ENCODE measurements around the gene CACNA1G. TPM values are rescaled to one million over a fixed set of nuclear protein-coding genes. Genes with fewer than 3 reads are reported as not detected.
A peak's percentile ranks its signal among the peaks of the same experiment; 100 is the strongest.

The CACNA1G gene
- total RNA-seq, 1 experiment from 2014 or later = not detected

DNA sequence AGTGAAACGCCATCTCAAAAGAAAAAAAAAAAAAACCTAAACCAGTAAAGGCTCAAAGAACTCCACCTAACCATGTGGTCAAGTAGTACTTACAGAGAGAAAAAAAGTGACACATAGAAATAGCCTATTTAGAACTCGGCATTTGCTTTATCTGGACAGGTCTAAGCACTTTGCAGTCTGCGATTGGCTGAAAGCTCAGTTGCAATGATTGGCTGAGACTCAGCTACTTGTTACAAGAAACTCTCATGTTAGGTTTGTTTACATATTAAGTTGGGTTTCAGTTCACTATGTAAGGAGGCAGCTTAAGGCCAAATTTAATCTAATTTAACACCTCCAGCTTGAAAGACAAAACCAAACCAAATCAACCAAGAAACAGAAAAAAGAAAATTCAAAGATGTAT lies 93.2 kb downstream of the CACNA1G start:
- H3K36me3 ChIP-seq = no peaks in the 10 kb centered on the region
- no peaks in the 10 kb centered on the region for H3K27me3 ChIP-seq
- H3K4me3 ChIP-seq = no peak overlapping the region
- no peak for DNase-seq
- H3K9me3 ChIP-seq = peaks cover 8% of the 10 kb centered on the region

DNA sequence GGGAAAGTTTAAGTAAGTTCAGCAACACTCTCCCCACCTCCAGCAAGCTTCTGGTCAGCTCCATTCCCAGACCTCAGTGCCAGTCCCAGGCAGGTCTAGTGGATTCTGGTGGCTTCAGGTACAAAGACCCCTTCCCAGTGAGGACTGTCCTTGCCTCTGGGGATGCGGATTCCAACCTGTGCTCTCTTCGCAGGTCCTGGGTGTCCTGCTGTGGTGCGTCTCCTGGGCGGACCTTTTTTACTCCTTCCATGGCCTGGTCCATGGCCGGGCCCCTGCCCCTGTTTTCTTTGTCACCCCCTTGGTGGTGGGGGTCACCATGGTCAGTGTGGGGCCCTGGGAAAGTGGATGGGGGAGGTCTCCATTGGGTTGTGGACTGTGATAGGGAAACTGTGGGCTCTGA lies 96.0 kb downstream of the CACNA1G start:
- H3K36me3 ChIP-seq = no peaks in the 10 kb centered on the region
- no peak for DNase-seq
- H3K9me3 ChIP-seq = peaks cover 4% of the 10 kb centered on the region; the same call in 1 of the 2 replicates
- H3K27me3 ChIP-seq = no peaks in the 10 kb centered on the region
- H3K4me3 ChIP-seq = no peak overlapping the region

DNA sequence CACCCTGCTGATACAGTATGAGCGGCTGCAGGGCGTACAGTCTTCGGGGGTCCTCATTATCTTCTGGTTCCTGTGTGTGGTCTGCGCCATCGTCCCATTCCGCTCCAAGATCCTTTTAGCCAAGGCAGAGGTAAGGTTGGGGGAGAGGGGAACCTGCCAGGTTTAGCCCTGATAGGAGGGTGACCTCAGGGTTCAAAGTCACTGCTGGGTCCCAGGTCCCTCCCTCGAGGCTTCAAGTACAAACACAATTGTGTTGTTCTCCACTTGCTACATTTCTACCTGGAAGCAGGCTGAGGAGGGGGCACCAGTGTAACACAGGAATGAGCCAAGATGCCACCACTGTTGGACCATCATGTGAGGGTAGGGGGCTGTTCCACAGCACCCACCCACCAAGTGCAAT lies 96.5 kb downstream of the CACNA1G start:
- H3K36me3 ChIP-seq = no peaks in the 10 kb centered on the region
- H3K4me3 ChIP-seq = no peak overlapping the region
- H3K9me3 ChIP-seq = peaks cover 4% of the 10 kb centered on the region; the same call in 1 of the 2 replicates
- DNase-seq = no peak
- H3K27me3 ChIP-seq = no peaks in the 10 kb centered on the region

DNA sequence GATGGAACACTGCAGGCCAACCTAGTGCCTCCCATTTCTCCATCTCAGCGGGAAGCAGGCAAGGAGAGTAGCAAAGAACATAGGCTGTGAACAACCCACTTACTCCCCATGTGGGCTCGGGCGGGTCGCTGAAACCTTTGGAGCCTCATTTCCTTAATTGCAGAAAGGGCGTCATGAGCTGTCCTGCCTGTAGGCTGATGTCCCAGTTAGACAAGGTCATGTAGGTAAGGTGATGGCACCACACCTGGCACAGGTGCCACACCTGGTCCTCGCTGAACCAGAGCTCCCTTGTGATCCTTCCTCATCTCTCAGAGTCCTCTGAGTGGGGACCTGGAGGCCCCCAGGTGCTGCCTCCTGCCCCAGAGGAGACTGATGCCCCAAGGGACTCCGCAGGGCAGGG lies 97.1 kb downstream of the CACNA1G start:
- Histone ChIP-seq H3K9me3 (peaks cover 4% of the 10 kb centered on the region; the same call in 1 of the 2 replicates), H3K27me3 (no peaks in the 10 kb centered on the region), H3K36me3 (no peaks in the 10 kb centered on the region), H3K4me3 (no peak overlapping the region)
- no peak for DNase-seq

DNA sequence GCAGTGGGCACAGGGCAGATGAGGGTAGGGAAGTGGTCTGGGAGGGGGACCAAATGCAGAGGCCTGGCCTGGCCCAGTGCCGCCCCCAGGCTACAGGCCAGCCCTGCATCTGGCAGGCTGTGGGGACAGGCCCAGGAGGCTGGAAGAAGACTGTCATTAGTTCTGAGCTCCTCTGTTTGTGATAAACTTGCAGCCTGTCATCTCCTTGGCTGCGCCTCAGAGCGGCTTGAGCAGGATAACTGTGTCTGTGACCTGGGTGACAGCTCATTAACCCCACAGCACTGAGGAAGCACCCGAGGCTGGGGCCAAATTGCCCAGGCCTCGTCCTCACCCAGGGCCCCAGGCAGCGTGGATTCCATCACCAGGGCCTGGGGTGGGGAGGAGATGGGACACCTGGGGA lies 98.1 kb downstream of the CACNA1G start:
- Histone ChIP-seq H3K9me3 (no peaks in the 10 kb centered on the region), H3K27me3 (no peaks in the 10 kb centered on the region), H3K4me3 (no peak overlapping the region), H3K36me3 (no peaks in the 10 kb centered on the region)
- DNase-seq = no peak

DNA sequence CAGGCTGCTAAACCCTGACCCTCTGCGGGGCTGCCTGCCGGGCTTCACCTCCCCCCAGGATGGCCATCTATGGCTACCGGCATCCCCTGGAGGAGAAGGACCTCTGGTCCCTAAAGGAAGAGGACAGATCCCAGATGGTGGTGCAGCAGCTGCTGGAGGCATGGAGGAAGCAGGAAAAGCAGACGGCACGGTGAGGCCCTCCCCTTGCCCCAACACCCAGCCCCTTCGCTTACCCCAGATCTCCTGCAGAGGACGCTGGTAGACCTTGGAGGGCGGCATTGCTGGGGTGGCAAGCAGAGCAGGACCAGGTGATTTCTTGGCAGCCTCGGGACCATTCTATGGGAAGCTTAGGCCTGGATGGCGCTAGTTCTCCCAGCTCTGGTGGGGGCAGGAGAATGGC lies 98.7 kb downstream of the CACNA1G start:
- H3K36me3 ChIP-seq = no peaks in the 10 kb centered on the region
- no peak for DNase-seq
- H3K9me3 ChIP-seq = no peaks in the 10 kb centered on the region
- no peaks in the 10 kb centered on the region for H3K27me3 ChIP-seq
- H3K4me3 ChIP-seq = no peak overlapping the region

DNA sequence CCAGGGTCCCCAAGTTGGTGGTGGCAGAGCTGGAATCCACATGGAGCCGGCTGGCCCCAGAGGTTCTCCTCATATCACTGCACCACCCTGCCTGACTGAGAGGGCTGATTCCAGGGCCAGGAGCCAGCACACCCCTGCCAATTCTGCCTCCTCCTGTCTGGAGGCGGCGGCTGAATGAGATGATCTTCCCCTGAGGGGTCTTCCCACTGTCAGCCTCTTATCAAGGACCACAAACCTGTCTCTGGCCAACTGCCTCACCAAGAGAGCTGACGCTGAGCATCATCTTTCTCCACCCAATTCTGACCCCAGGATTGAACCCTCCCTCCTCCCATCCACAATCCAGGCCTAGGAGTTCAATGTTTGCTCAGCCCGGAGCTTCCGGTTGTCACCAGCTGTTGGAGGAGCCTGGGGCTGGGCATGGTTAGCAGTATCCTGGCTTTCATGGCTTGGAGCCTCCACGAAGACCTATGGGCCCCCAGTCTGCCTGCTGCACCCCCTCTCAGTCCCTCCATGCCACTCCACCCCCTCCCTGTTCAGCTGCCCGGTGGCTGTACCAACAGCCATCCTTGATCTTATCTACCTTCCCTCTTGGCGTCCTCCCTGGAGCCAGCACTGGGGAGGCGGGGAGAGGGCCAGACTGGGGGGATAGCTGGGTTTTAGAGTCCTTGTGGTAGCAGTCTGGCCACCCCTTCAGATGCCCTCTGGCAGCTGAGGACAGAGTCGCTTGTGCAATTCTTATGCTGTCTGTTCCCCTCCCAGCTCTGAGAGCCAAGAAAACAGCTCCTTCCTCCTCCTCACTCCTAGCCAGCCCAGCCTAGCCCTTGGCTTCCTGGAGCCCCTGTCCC lies 99.7 kb downstream of the CACNA1G start:
- Histone ChIP-seq H3K36me3 (no peaks in the 10 kb centered on the region), H3K4me3 (no peak overlapping the region), H3K27me3 (no peaks in the 10 kb centered on the region), H3K9me3 (no peaks in the 10 kb centered on the region)
- peak; percentile 70 for DNase-seq

GRCh38 chr17:50660887-50661345 lies 100.4 kb downstream of the CACNA1G start:
- no peak overlapping the region for H3K4me3 ChIP-seq
- H3K27me3 ChIP-seq = no peaks in the 10 kb centered on the region
- DNase-seq = no peak
- H3K36me3 ChIP-seq = no peaks in the 10 kb centered on the region
- H3K9me3 ChIP-seq = no peaks in the 10 kb centered on the region

- Histone ChIP-seq H3K9me3 (no peaks in the 10 kb centered on the region), H3K27me3 (no peaks in the 10 kb centered on the region), H3K4me3 (no peak overlapping the region), H3K36me3 (no peaks in the 10 kb centered on the region)
- DNase-seq = no peak
Measured at GRCh38 chr17:50661348-50661747, 100.8 kb downstream of the CACNA1G start.

GRCh38 chr17:50661795-50662391 lies 101.4 kb downstream of the CACNA1G start:
- Histone ChIP-seq H3K36me3 (no peaks in the 10 kb centered on the region), H3K27me3 (no peaks in the 10 kb centered on the region), H3K4me3 (no peak overlapping the region), H3K9me3 (no peaks in the 10 kb centered on the region)
- DNase-seq = peak; percentile 97

DNA sequence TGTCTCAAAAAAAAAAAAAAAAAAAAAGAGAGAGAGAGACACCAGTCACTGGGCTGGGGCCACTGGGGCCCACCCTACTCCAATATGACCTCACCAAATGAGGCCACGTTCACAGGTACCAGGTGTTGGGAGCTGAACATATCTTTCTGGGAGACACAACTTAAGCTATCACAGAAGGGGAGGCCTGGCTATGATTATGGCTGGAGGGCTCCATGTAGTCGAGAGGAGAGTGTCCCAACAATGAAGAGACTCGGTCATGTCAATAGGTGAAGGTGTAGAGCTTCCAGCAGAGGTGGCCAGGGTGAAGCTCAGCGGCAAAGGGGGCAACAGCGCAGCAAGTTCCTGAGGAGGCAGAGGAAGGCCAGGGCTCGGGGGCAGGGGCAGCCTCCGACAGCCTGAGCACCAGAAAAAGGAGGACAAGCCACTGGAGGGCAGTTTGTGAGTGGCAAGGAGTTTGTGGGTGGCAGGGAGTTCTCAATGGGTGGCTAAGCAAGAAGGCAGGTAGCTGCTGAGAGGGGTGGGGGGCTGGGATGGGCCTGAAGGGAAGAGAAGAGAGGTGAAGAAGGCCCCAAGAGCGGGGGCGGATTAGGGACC lies 102.2 kb downstream of the CACNA1G start:
- Histone ChIP-seq H3K27me3 (no peaks in the 10 kb centered on the region), H3K36me3 (no peaks in the 10 kb centered on the region), H3K4me3 (no peak overlapping the region), H3K9me3 (no peaks in the 10 kb centered on the region)
- no peak for DNase-seq

DNA sequence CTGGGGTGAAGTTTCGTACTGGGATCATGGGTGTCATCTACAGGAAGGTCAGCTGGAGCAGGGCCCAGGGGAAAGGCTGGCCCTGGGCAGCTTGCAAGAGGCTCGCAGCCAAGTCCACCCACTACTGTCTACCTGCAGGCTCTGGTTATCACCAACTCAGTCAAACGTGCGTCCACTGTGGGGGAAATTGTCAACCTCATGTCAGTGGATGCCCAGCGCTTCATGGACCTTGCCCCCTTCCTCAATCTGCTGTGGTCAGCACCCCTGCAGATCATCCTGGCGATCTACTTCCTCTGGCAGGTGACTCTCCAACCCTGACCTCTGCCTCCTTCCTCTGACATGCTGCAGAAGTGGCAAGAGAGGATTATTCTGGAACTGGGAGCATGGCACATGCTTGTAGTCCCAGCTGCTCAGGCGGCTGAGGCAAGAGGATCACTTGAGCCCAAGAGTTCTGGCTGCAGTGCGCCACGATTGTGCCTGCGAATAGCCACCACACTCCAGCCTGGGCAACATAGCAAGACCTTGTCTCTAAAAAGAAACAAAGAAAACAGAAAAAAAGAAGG lies 103.4 kb downstream of the CACNA1G start:
- Histone ChIP-seq H3K36me3 (no peaks in the 10 kb centered on the region), H3K9me3 (no peaks in the 10 kb centered on the region), H3K4me3 (no peak overlapping the region), H3K27me3 (no peaks in the 10 kb centered on the region)
- DNase-seq = no peak

DNA sequence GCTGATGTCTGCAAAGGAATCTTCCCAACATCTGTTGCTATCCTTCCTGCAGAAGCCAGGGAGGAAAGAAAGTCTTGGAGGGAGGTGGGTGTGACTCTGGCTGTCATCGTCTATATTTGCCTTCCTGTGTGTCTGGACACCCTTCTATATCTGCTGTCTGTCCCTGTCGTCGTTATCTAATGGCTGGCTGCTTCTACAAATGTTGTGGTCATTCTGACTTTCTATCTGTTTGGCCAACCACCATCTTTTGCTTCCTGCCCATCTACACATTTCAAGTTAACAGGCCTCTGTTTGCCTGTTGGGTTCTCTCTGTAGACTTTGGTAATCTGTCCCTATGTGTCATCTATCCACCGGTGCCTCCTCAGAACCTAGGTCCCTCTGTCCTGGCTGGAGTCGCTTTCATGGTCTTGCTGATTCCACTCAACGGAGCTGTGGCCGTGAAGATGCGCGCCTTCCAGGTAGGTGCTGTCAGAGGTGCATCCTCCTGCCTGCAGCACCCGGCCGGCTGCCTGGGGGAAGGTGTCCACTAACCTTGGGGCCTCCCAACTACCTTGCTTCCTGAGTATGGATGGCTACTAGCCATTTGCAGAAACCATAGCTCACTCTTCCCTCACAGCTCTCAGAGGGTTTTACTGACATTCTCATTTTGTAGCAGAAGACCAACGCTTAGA lies 104.4 kb downstream of the CACNA1G start:
- Histone ChIP-seq H3K4me3 (no peak overlapping the region), H3K9me3 (no peaks in the 10 kb centered on the region), H3K27me3 (no peaks in the 10 kb centered on the region), H3K36me3 (no peaks in the 10 kb centered on the region)
- no peak for DNase-seq

- Histone ChIP-seq H3K4me3 (no peak overlapping the region), H3K27me3 (no peaks in the 10 kb centered on the region), H3K9me3 (no peaks in the 10 kb centered on the region), H3K36me3 (no peaks in the 10 kb centered on the region)
- DNase-seq = no peak
Measured at GRCh38 chr17:50665838-50666237, 105.3 kb downstream of the CACNA1G start.

DNA sequence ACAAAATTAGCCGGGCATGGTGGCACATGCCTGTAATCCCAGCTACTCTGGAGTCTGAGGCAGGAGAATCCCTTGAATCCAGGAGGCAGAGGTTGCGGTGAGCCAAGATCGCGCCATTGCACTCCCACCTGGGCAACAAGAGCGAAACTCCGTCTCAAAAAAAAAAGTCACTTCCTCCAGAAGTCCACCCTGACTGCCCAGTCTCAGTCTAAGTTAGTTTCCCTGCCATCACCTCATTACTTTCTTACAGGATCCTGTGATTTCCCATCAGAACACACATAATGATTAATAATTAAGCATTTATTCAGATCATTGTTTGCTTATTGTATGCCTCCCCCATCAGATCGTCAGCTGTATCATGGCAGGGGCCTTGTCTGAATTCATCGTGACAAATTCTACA lies 105.8 kb downstream of the CACNA1G start:
- Histone ChIP-seq H3K36me3 (no peaks in the 10 kb centered on the region), H3K4me3 (no peak overlapping the region), H3K27me3 (no peaks in the 10 kb centered on the region), H3K9me3 (no peaks in the 10 kb centered on the region)
- no peak for DNase-seq

DNA sequence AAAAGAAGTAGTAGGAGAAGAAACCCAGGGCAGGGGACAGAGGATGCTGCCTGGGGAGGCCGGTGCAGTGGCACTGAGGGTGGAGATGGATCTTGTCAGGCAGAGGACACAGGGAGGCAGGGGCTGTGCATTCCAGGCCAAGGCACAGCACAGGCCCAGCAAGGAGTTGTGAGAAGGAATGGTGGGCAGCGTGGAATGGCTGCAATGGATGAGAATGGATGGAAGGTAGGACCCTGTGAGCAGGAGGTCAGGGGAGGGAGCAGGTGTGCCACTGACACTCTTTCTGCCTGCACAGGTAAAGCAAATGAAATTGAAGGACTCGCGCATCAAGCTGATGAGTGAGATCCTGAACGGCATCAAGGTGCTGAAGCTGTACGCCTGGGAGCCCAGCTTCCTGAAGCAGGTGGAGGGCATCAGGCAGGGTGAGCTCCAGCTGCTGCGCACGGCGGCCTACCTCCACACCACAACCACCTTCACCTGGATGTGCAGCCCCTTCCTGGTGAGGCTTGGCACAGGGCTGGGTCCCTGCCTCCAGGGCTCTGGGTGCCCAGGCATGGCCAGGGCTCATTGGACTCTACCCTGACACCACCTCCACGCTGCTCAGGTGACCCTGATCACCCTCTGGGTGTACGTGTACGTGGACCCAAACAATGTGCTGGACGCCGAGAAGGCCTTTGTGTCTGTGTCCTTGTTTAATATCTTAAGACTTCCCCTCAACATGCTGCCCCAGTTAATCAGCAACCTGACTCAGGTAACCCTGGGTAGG lies 106.9 kb downstream of the CACNA1G start:
- Histone ChIP-seq H3K36me3 (no peaks in the 10 kb centered on the region), H3K27me3 (no peaks in the 10 kb centered on the region), H3K4me3 (no peak overlapping the region), H3K9me3 (no peaks in the 10 kb centered on the region)
- DNase-seq = no peak

Data from MG63 (cell line).